ENCODE results near the gene CLPSL1.

Gene CLPSL1

GRCh38 chr6:35787266-35788218 lies 6.7 kb downstream of the CLPSL1 start:
- Histone ChIP-seq H3K9me3 (ENCODE audit: low read length) (no peaks in the 10 kb centered on the region), H2AFZ (ENCODE audit: low read length) (no peak overlapping the region), H4K20me1 (ENCODE audit: insufficient read depth, low read length) (no peaks in the 10 kb centered on the region), H3K9me2 (ENCODE audit: low read depth, low read length) (no peaks in the 10 kb centered on the region), H3K4me3 (ENCODE audit: low read depth, low read length, poor library complexity, severe bottlenecking) (no peak overlapping the region), H3F3A (ENCODE audit: insufficient read depth, low read length) (no peaks in the 10 kb centered on the region), H3K27me3 (ENCODE audit: insufficient read depth, low read length) (peaks cover 10% of the 10 kb centered on the region; the same call in 1 of the 2 replicates), H3K4me1 (ENCODE audit: insufficient read depth, low read length, severe bottlenecking) (no peaks in the 10 kb centered on the region), H3K4me2 (ENCODE audit: low read length) (no peak overlapping the region), H3K79me2 (ENCODE audit: insufficient read depth, low read length) (no peaks in the 10 kb centered on the region), H3K27ac (ENCODE audit: low read depth, low read length, poor library complexity, severe bottlenecking) (no peak overlapping the region), H3K9ac (ENCODE audit: low read length) (no peak overlapping the region), H3K36me3 (ENCODE audit: insufficient read depth, low read length) (no peaks in the 10 kb centered on the region)
- TF ChIP-seq EZH2 (IDR thresholded peaks at IDR 0.05; ENCODE audit: borderline replicate concordance, low read length) (no peak), CTCF (IDR thresholded peaks at IDR 0.05; ENCODE audit: low read length) (no peak)

GRCh38 chr6:35788423-35788982 lies 7.7 kb downstream of the CLPSL1 start:
- no peaks in the 10 kb centered on the region for H3K36me3 ChIP-seq (ENCODE audit: insufficient read depth, low read length)
- H3K79me2 ChIP-seq (ENCODE audit: insufficient read depth, low read length) = no peaks in the 10 kb centered on the region
- no peak overlapping the region for H3K9ac ChIP-seq (ENCODE audit: low read length)
- no peaks in the 10 kb centered on the region for H3K9me2 ChIP-seq (ENCODE audit: low read depth, low read length)
- H3K9me3 ChIP-seq (ENCODE audit: low read length) = no peaks in the 10 kb centered on the region
- H2AFZ ChIP-seq (ENCODE audit: low read length) = no peak overlapping the region
- no peak overlapping the region for H3K4me3 ChIP-seq (ENCODE audit: low read depth, low read length, poor library complexity, severe bottlenecking)
- no peaks in the 10 kb centered on the region for H3F3A ChIP-seq (ENCODE audit: insufficient read depth, low read length)
- peaks cover 14% of the 10 kb centered on the region; the same call in 1 of the 2 replicates for H3K27me3 ChIP-seq (ENCODE audit: insufficient read depth, low read length)
- H4K20me1 ChIP-seq (ENCODE audit: insufficient read depth, low read length) = no peaks in the 10 kb centered on the region
- no peak overlapping the region for H3K4me2 ChIP-seq (ENCODE audit: low read length)
- no peaks in the 10 kb centered on the region for H3K4me1 ChIP-seq (ENCODE audit: insufficient read depth, low read length, severe bottlenecking)
- TF ChIP-seq CTCF (IDR thresholded peaks at IDR 0.05; ENCODE audit: low read length) (no peak), EZH2 (IDR thresholded peaks at IDR 0.05; ENCODE audit: borderline replicate concordance, low read length) (no peak)
- no peak overlapping the region for H3K27ac ChIP-seq (ENCODE audit: low read depth, low read length, poor library complexity, severe bottlenecking)

GRCh38 chr6:35790683-35791082 lies 9.9 kb downstream of the CLPSL1 start:
- Histone ChIP-seq H3K4me2 (ENCODE audit: low read length) (no peak overlapping the region), H3K9me2 (ENCODE audit: low read depth, low read length) (no peaks in the 10 kb centered on the region), H3K9ac (ENCODE audit: low read length) (no peak overlapping the region), H3K4me3 (ENCODE audit: low read depth, low read length, poor library complexity, severe bottlenecking) (no peak overlapping the region), H3K4me1 (ENCODE audit: insufficient read depth, low read length, severe bottlenecking) (no peaks in the 10 kb centered on the region), H4K20me1 (ENCODE audit: insufficient read depth, low read length) (no peaks in the 10 kb centered on the region), H3K27me3 (ENCODE audit: insufficient read depth, low read length) (peaks cover 18% of the 10 kb centered on the region; the same call in 1 of the 2 replicates), H3F3A (ENCODE audit: insufficient read depth, low read length) (no peaks in the 10 kb centered on the region), H2AFZ (ENCODE audit: low read length) (no peak overlapping the region), H3K79me2 (ENCODE audit: insufficient read depth, low read length) (no peaks in the 10 kb centered on the region), H3K27ac (ENCODE audit: low read depth, low read length, poor library complexity, severe bottlenecking) (no peak overlapping the region), H3K9me3 (ENCODE audit: low read length) (no peaks in the 10 kb centered on the region), H3K36me3 (ENCODE audit: insufficient read depth, low read length) (no peaks in the 10 kb centered on the region)
- TF ChIP-seq CTCF (IDR thresholded peaks at IDR 0.05; ENCODE audit: low read length) = no peak
- no peak for TF ChIP-seq EZH2 (IDR thresholded peaks at IDR 0.05; ENCODE audit: borderline replicate concordance, low read length)

Data from OCI-LY1 (cell line).